K562 (cell line): ENCODE results near the gene GJC2.

Source experiments
- CSDE1 ChIP-seq, 2 experiments: fragments of 450-650 bp; IDR thresholded peaks; 2 replicates each; pipeline ENCODE4 v1.6.1; 2016; ENCODE audit warnings: mild to moderate bottlenecking in 1 of 2
- HLTF ChIP-seq: fragments of 450-650 bp; IDR thresholded peaks from 2 replicates; pipeline ENCODE4 v1.6.1; 2016
- POLR2AphosphoS2 ChIP-seq: IDR thresholded peaks from 2 replicates; pipeline ENCODE4 v1.6.1; 2012; ENCODE audit warnings: low read length, improper control_type of control experiment
- SP1 ChIP-seq: sonication (generic); formaldehyde crosslinking; IDR thresholded peaks from 2 replicates; pipeline ENCODE4 v1.8.1; 2022; ENCODE audit warnings: mild to moderate bottlenecking, missing genetic modification reagents
- ZNF217 ChIP-seq: sonication (generic); formaldehyde crosslinking; IDR thresholded peaks from 2 replicates; pipeline ENCODE4 v1.8.0; 2022; ENCODE audit warnings: mild to moderate bottlenecking, missing genetic modification reagents

GRCh38 chr1:228101994-228102790, 47.5 kb upstream of the GJC2 start:
- no peak for TF ChIP-seq CSDE1 (IDR thresholded peaks at IDR 0.05)
- TF ChIP-seq POLR2AphosphoS2 = no peak
- TF ChIP-seq ZNF217 (CRISPR knock-in tag) = no peak
- no peak for TF ChIP-seq HLTF
- no peak for TF ChIP-seq SP1 (CRISPR knock-in tag)
